Kidney (tissue), 14 donors: Measurements from ENCODE around the gene ANKRD13B. TPM values are rescaled to one million over a fixed set of nuclear protein-coding genes. Genes with fewer than 3 reads are reported as not detected.

Experiments used
- DNase-seq, 5 donors: peaks; one replicate each; pipeline ENCODE4 v3.0.0-alpha.2; 2013 to 2020
- FAIRE-seq: peaks from 2 replicates; lab custom pipeline; 2012; peaks lifted over from hg19 to GRCh38; lab: Jason Lieb, UNC
- H3K27ac ChIP-seq, 2 donors: one replicate each; pipeline ENCODE4 v1.7.0; 2013; ENCODE audit warnings: low read depth in 2 of 2, low read length in 2 of 2, inconsistent platforms in 1 of 2
- H3K27me3 ChIP-seq: one replicate; pipeline ENCODE4 v1.7.1; 2013; ENCODE audit warnings: low read length, inconsistent platforms; ENCODE audit not compliant: control insufficient read depth, insufficient read depth
- H3K36me3 ChIP-seq, 3 donors: one replicate each; pipeline versions ENCODE4 v1.7.0 to v1.7.1; 2013; ENCODE audit warnings: low read length in 3 of 3, control low read depth in 1 of 3, inconsistent platforms in 1 of 3; ENCODE audit not compliant: insufficient read depth in 3 of 3, control insufficient read depth in 2 of 3
- H3K4me1 ChIP-seq, 3 donors: one replicate each; pipeline versions ENCODE4 v1.7.0 to v1.7.1; 2013; ENCODE audit warnings: low read length in 3 of 3, inconsistent platforms in 1 of 3, low read depth in 1 of 3; ENCODE audit not compliant: control insufficient read depth in 2 of 3, insufficient read depth in 2 of 3
- H3K4me3 ChIP-seq, 3 donors: one replicate each; pipeline versions ENCODE4 v1.7.0 to v1.8.1; 2013; ENCODE audit warnings: low read length in 3 of 3, control low read depth in 1 of 3, inconsistent platforms in 1 of 3
- H3K9ac ChIP-seq, 3 donors: one replicate each; pipeline versions ENCODE4 v1.7.0 to v1.7.1; 2013; ENCODE audit warnings: low read length in 3 of 3, control low read depth in 1 of 3, inconsistent platforms in 1 of 3
- H3K9me3 ChIP-seq, 3 donors: one replicate each; pipeline versions ENCODE4 v1.7.0 to v1.7.1; 2013; ENCODE audit warnings: low read length in 3 of 3, control low read depth in 1 of 3, inconsistent platforms in 1 of 3; ENCODE audit not compliant: control insufficient read depth in 2 of 3, insufficient read depth in 1 of 3
- intact Hi-C: fragments of 100-400 bp; cut with DNase I; formaldehyde crosslinking; loops from one replicate; pipeline ENCODE4 v1.11.1; 2022
- polyA plus RNA-seq: library from polyadenylated mRNA; stranded (reverse); fragments of 350-450 nt; fragmentation: Illumina TruSeq; extraction: RNeasy Lipid Tissue Mini Kit (QIAGEN cat#74804); gene quantifications from one replicate; pipeline ENCODE4 v1.2.3, GENCODE V29; 2014; ENCODE audit warnings: low read depth, low replicate concordance; ENCODE audit not compliant: insufficient read depth
- total RNA-seq: library from RNA; stranded (reverse); fragmentation: NEBNext Ultra II Directional; extraction: Animal tissue kit (Norgen Biotek cat#: 25700); gene quantifications from one replicate; pipeline ENCODE4 v1.2.1, GENCODE V29; 2021
- TF ChIP-seq, protein P1 (sequence below): IDR thresholded peaks from 3 replicates; pipeline ENCODE4 v1.5.1; 2012; ENCODE audit warnings: mild to moderate bottlenecking, moderate library complexity, borderline replicate concordance; ENCODE audit not compliant: insufficient read depth; ENCODE audit errors: extremely low read depth
- donor health status: control.
- donor health status: control.
- donor health status: control.
- donor health status: control.
- donor health status: control.
- donor health status: DM: yes; HTN: yes; CAD: no.
- donor health status: Normal renal cell carcinoma (clear cell type).

Gene ANKRD13B
- total and polyA plus RNA-seq, 2 donors from 2014 or later: 2.8 to 3.3 TPM

GRCh38 chr17:29615492-29616299 lies 22.8 kb downstream of the ANKRD13B start:
- Histone ChIP-seq H3K9me3 (no peaks in the 10 kb centered on the region), H3K27ac (no peak overlapping the region), H3K4me1 (peaks cover 0 to 33% (median 17%) of the 10 kb centered on the region in 3 donors), H3K27me3 (peaks cover 22% of the 10 kb centered on the region), H3K36me3 (no peaks in the 10 kb centered on the region), H3K4me3 (peak overlapping the region; percentile 6 to 54 (median 9)), H3K9ac (no peak overlapping the region)
- TF ChIP-seq, protein P1, sequence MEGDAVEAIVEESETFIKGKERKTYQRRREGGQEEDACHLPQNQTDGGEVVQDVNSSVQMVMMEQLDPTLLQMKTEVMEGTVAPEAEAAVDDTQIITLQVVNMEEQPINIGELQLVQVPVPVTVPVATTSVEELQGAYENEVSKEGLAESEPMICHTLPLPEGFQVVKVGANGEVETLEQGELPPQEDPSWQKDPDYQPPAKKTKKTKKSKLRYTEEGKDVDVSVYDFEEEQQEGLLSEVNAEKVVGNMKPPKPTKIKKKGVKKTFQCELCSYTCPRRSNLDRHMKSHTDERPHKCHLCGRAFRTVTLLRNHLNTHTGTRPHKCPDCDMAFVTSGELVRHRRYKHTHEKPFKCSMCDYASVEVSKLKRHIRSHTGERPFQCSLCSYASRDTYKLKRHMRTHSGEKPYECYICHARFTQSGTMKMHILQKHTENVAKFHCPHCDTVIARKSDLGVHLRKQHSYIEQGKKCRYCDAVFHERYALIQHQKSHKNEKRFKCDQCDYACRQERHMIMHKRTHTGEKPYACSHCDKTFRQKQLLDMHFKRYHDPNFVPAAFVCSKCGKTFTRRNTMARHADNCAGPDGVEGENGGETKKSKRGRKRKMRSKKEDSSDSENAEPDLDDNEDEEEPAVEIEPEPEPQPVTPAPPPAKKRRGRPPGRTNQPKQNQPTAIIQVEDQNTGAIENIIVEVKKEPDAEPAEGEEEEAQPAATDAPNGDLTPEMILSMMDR: no peak
- intact Hi-C loops: no loop called here
- DNase-seq (peak; percentile 81 to 96 (median 93)), FAIRE-seq (no peak)

GRCh38 chr17:29616300-29617048 lies 23.5 kb downstream of the ANKRD13B start:
- DNase-seq: no peak
- Histone ChIP-seq H3K27ac (no peak overlapping the region), H3K9ac (no peak overlapping the region), H3K9me3 (no peaks in the 10 kb centered on the region), H3K27me3 (peaks cover 22% of the 10 kb centered on the region), H3K4me3 (peak overlapping the region; percentile 6 to 54 (median 9)), H3K36me3 (no peaks in the 10 kb centered on the region), H3K4me1 (peaks cover 0 to 33% (median 17%) of the 10 kb centered on the region in 3 donors)
- intact Hi-C loops: no loop called here
- TF ChIP-seq, protein P1: no peak
- FAIRE-seq: no peak

GRCh38 chr17:29617125-29617480 lies 24.2 kb downstream of the ANKRD13B start:
- FAIRE-seq (no peak), DNase-seq (peak; percentile 87 to 93 (median 90))
- Histone ChIP-seq H3K36me3 (no peaks in the 10 kb centered on the region), H3K4me1 (peaks cover 0 to 35% (median 17%) of the 10 kb centered on the region in 3 donors), H3K9ac (no peak overlapping the region), H3K27me3 (peaks cover 22% of the 10 kb centered on the region), H3K4me3 (peak overlapping the region in 1 of 3 donors; percentile 37), H3K9me3 (no peaks in the 10 kb centered on the region), H3K27ac (no peak overlapping the region)
- intact Hi-C loops: no loop called here
- TF ChIP-seq, protein P1: peak; percentile 54
